ENCODE data around the gene CLDN14.

The CLDN14 gene

DNA sequence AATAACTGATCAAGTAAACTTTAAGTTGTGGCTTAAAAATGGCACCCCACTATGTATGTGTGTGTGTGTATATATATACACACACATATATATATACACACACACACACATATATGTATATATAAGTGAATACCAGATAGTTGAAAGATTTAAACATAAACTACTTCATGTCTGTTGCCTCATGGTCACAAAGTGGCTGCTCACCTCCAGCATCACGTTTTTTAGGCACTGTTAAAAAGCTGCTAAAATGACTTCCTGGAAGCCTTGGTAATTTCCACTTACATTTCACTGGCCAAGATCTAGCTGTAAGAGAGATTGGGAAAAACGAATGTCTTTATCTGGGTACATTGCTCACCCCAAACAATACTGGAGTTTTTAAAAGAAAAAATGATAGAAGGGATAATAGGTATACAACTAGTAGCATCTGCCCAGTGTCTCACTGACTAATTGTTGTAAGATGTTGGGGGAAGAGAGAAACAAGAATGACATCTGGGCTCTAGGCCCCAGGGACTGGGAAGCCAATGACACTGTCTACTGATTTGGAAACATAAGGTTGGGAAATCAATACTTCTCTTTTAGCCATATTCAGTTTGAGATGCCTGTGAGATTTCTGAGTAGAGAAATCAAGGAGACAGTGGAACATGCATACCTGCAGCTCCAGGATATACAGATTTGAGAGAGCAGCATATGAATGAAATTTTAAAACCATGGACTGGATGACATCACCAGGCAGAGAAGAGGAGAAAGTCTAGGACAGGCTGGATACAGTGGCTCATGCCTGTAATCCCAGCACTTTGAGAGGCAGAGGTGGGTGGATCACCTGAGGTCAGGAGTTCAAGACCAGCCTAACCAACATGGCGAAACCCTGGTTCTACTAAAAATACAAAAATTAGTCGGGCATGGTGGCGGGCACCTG lies 42.8 kb downstream of the CLDN14 start:
- TF ChIP-seq, protein P1, sequence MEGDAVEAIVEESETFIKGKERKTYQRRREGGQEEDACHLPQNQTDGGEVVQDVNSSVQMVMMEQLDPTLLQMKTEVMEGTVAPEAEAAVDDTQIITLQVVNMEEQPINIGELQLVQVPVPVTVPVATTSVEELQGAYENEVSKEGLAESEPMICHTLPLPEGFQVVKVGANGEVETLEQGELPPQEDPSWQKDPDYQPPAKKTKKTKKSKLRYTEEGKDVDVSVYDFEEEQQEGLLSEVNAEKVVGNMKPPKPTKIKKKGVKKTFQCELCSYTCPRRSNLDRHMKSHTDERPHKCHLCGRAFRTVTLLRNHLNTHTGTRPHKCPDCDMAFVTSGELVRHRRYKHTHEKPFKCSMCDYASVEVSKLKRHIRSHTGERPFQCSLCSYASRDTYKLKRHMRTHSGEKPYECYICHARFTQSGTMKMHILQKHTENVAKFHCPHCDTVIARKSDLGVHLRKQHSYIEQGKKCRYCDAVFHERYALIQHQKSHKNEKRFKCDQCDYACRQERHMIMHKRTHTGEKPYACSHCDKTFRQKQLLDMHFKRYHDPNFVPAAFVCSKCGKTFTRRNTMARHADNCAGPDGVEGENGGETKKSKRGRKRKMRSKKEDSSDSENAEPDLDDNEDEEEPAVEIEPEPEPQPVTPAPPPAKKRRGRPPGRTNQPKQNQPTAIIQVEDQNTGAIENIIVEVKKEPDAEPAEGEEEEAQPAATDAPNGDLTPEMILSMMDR (IDR thresholded peaks at IDR 0.05; ENCODE audit: low read depth, low read length), result no peak

DNA sequence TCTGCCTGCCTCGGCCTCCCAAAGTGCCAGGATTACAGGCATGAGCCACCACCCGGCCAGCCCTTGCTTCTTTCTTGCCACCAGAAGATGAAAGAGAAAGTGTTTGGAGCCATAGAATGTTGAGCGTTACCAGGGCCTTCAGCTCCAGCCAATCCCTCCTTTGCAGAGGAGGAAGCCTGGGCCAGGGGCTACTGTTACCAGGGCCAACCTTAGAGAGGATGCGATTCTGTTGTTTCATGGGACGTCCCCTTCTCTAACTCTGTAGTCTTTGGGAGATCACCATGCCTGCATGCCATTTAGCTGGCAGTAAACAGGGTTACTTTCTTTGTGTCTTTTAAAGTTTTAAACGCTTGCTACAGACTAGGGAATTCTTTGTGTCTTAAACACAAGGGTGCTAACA lies 45.8 kb downstream of the CLDN14 start:
- TF ChIP-seq, protein P1 (IDR thresholded peaks at IDR 0.05; ENCODE audit: low read depth, low read length), result no peak
- H3K4me3 ChIP-seq (ENCODE audit: low read depth, low read length), result no peak overlapping the region

More for the DNA sequence above, 42.8 kb downstream of the CLDN14 start:
- no peak overlapping the region for H3K4me3 ChIP-seq (ENCODE audit: low read depth, low read length)

DNA sequence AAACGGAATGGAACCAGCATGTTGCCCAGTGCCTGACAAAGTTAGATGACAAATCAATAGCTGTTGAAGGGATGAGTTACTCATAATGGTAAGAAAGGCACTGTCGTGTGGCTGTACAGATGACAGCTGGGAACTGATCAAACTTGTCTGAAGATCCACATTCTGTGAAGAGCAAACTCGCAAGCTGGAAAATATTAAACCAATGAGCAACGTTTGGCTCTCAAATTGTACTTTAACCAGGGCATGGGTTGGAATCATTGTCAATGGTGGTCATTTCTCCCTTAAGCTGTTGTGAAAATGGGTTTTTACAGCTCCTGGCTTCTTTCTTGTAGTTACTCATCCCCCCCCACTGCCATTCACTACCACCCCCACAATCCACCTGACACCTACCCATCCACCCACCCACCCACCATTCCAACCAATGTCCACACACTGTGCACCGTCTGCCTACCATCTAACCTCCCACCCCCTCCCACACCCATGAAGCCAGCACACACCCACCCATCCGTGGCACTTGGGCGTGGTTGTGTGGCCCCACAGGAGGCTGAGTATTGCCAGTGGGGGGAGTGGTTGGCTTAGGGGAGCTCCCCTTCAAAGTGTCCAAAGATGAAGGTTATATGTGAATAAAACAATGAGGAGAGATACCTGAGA lies 46.7 kb downstream of the CLDN14 start:
- TF ChIP-seq, protein P1 (IDR thresholded peaks at IDR 0.05; ENCODE audit: low read depth, low read length), result no peak

DNA sequence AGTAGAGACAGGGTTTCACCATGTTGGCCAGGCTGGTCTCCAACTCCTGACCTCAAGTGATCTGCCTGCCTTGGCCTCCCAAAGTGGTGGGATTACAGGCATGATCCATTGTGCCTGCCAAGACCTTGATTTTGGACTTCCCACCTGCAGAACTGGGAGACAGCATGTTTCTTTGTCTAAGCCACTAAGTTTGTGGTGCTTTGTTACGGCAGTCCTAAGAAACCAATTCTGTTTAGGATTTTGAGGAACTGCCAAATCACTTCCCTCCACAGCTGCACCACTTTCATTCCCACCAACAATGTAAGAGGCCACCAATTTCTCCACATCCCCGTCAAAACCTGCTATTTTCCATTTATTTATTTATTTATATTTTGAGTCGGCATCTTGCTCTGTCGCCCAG lies 48.7 kb downstream of the CLDN14 start:
- TF ChIP-seq, protein P1 (IDR thresholded peaks at IDR 0.05; ENCODE audit: low read depth, low read length), result no peak
- no peak overlapping the region for H3K4me3 ChIP-seq (ENCODE audit: low read depth, low read length)

More for the DNA sequence above, 46.7 kb downstream of the CLDN14 start:
- H3K4me3 ChIP-seq (ENCODE audit: low read depth, low read length), result no peak overlapping the region

DNA sequence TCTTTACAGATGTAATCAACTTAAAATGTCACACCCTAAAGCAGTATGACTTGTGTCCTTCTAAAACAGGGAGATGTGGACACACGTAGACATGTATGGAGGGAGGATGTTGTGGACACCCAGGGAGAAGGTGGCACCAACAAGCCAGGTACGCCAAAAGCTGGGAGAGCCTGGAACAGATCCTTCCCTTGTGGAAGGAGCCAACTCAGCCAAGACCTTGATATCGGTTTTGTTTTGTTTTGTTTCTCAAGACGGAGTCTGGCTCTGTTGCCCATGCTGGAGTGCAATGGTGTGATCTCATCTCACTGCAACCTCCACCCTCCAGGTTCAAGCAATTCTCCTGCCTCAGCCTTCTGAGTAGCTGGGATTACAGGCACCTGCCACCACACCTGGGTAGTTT lies 49.1 kb downstream of the CLDN14 start:
- TF ChIP-seq, protein P1 (IDR thresholded peaks at IDR 0.05; ENCODE audit: low read depth, low read length), result no peak
- peak overlapping the region; percentile 48 for H3K4me3 ChIP-seq (ENCODE audit: low read depth, low read length)

DNA sequence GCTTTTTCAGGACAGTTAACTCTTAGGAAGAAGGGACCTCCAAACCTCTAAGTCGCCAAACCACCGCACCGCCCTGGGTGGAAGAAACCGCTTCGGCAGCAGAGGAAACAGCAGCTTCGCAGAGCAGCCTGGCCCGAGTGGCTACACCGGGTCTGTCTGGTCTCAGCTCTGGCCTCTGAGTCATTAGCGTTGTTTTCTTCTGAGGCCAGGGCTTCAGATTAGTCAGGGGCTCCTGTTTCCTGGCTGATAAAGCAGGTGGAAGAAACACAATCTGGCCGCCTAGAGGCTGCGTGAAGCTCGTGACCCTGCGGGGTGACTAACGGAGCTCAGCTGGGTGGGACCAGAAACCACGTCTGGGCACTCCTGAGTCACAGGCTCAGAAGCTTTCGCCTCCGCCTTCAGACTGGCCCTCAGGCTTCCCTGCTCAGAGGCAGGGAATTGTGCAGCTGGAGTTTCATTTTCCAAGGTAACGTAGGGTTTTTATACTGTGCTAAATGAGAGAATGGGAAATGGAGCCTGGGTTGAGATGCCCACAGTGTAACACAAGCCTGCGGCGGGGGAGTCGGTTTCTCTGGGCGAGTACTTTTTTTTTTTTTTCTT lies 49.9 kb downstream of the CLDN14 start:
- H3K4me3 ChIP-seq (ENCODE audit: low read depth, low read length), result peak overlapping the region; percentile 48
- TF ChIP-seq, protein P1 (IDR thresholded peaks at IDR 0.05; ENCODE audit: low read depth, low read length), result no peak

Measured in WI38 (cell line).